SK-N-DZ (cell line): ENCODE results near the gene CEMIP.
A peak's percentile ranks its signal among the peaks of the same experiment; 100 is the strongest.

Experiments
- DNase-seq: peaks from one replicate; pipeline ENCODE4 v3.0.0-alpha.2; 2015; ENCODE audit warnings: low spot score

The CEMIP gene

DNA sequence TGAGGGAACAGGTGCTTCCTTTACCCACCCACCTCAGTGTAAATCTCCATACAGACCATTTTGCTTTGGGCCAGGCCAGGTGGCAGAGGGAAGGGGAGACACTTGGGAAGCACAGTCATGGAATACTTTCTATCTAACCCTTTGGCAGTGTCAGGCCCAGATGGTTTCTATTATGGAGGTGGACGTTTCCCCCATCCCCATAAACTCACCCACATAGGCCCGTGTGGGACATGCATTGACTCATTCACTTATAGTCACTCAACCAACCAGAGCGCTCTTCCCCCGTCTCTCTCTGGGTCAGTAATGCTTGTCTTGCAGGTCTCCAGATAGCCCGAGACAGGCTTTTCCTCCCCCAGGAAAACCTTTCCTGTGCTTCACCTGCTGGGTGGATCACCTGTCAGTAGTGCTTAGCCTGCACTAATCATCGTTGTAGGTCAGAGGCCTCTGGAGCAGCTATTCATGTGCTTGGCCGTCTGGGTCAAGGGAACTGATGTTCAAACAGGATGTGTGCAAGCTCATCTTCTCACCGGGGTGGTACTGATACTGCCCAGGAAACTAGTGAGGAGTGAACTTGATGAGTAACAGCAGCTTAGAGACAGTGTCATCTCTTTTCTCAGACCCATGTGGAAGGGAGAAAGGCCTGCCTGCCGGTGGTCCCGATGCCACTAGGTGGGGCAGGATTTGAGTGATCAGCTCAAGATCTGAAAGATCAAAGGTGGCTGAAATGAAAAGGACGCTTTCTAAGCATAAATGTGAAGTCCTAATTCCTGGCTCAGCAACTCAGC, 67.1 kb downstream of the CEMIP start:
- no peak for DNase-seq

- no peak for DNase-seq
Observed at GRCh38 chr15:80849308-80849707, 70.1 kb downstream of the CEMIP start.

DNA sequence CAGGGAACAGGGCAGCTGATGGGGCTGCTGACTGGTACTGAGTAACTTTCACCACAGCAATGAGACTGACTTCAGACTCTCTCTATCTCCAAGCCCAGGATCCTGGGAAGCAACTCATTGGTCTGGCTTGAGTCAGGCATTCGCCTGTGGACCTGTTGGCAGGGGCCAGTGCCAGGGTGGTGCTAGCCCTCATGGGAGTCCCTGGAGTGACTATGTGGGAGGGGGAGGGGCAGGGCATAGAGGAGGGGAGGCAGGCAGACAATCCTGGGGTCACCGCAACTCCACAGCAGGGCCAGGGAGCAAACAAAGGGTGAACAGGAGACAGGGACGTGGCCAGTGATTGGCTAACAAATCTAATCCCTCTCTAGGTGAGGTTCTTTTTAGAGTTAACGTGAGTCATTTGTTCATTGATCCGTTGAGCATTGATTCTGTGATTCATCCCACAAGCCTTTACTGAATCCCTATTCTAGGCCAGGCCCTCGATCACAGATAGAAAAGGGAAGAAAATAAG, 71.8 kb downstream of the CEMIP start:
- DNase-seq: no peak

DNA sequence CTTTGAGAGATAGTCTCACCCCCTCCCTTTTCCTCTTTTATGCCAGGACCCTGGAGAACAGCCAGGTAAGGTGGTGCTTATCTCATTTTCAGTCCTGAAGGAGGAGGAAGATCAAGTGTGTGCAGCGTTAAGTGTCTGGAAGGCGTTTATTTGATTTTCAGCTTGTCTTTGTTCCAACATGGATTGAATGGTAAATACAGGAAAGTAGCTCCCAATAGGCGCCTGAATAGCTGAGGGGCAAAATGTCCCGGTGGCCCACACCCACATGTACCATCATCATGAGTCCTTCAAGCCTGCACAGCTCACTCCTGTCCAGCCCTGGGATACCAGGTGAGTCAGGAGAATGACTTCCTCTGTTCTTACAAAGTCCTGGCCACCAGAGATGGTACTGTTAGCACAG, 73.5 kb downstream of the CEMIP start:
- no peak for DNase-seq

GRCh38 chr15:80854104-80854503, 74.9 kb downstream of the CEMIP start:
- no peak for DNase-seq

GRCh38 chr15:80855206-80855605, 76.0 kb downstream of the CEMIP start:
- DNase-seq: no peak

GRCh38 chr15:80856400-80856799, 77.2 kb downstream of the CEMIP start:
- peak; percentile 40 for DNase-seq

GRCh38 chr15:80856809-80857377, 77.7 kb downstream of the CEMIP start:
- no peak for DNase-seq

DNA sequence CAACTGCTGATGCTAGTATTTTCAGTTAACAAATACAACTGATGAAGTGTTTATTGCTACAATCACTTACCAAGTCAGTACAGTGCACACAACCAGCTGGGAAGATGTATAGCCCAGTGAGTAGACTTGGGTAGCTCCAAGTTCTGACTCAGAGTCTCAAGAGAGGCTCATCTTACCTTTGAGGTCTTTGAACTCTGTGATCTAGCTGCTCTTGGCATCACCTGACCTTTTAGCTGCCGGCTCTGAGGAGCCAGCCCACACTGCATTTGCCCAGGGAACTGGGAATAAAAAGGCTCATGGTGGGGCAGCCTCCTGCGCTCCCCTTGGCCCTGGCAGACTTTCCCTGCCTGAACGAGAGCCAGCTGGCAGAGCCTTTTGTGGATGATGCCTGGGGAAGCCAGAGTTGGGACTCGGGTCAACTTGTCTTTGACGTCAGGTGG, 82.6 kb downstream of the CEMIP start:
- DNase-seq: no peak

GRCh38 chr15:80864666-80865065, 85.5 kb downstream of the CEMIP start:
- no peak for DNase-seq

DNA sequence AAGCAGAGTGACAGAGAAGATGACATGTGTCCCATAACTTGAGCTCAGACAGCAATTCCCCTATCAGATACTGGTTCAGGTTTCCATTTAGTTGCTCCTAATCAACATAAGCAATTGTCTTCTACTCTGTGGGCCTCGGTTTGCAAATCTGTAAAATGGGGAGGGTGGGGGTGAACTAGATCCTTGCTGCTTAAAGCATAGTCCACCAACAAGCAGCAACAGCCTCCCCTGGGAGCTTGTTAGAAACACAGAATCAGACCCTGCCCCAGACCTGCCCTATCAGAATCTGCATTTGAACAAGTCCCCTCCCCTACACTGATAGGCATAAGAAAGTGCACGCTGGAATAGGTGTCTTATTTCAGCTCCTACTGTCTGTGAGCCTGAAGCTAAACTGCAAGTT, 87.8 kb downstream of the CEMIP start:
- DNase-seq: no peak

DNA sequence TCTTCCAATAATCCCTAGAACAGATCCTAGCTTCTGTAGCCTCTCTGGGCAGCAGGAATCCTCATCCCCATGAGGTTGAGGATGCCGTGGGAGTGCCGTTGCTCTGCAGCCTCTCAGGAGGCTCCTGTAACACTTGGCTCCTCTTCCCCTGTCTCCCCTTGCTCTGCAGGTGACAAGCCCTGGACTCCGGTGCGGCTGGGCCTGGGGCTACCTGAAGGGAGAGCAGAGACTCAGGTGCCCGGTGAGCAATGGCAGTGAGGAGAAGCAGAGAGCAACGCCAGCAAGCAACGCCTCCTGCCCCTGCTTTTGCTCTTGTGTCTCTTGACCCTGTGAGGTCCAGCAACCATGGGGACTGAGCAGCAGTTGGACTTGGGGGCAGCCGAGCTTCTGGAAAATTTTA, 91.2 kb downstream of the CEMIP start:
- no peak for DNase-seq

DNA sequence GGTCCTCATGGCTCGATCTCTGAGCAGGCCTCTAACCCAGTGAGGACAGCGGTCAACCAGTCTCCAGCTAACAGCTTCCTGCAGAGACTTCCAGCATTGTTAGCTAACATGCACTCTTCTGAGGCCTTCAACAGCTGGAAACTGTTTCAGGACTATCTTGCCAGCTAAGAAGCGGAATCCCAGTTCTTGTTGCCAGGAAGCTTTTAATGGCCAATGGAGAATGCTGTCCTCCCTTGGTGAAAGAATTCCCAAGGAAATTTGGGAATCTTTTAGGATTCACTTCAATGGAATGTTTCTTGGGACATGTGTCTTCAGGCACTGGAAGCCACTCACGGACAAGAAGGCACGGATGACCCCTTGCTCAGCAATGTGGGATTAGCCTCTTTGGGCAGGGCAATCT, 91.7 kb downstream of the CEMIP start:
- no peak for DNase-seq

- DNase-seq: no peak
Observed at GRCh38 chr15:80871858-80872257, 92.7 kb downstream of the CEMIP start.

DNA sequence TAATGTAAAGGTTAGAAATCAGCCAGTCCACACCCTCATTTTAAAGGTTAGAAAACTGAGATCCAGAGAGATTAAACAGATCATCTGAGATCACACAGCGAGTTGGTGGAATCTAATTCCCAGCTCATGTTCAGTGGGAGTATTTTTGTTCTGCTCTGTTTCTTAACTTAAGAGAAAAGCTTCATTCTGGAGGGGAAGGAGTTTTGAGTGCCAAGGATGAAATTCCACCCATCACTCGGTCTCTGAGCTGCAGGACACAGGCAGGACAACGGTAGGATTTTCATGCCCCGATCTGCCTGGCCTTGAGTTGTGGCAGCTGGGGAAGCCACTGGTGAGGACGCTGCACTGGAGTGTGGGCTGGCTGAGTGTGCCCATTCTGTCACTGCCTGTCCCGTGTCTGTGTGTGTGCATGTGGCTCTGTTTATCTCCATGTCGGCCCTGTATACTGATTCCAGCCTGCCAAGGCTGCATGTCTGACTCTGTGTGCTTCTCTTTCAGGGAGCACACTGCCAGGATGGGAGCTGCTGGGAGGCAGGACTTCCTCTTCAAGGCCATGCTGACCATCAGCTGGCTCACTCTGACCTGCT, 94.3 kb downstream of the CEMIP start:
- DNase-seq: no peak

- DNase-seq: no peak
Observed at GRCh38 chr15:80875568-80876347, 96.6 kb downstream of the CEMIP start.

DNA sequence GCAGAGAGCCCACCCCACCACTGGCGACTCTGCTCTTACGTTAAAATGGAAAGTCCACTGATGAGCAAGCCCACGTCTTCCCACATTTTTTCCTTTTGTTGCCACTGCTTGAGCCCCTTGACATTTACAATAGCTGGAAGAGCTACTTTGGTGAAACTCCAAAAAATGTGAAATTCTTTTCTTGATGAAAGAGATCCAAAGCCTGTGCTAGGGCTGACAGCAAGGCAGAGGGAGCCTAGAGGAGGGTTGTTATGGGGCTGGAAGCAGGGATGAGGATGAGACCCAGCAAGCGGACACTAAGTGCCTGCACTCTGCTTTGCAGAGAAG, 97.1 kb downstream of the CEMIP start:
- no peak for DNase-seq

DNA sequence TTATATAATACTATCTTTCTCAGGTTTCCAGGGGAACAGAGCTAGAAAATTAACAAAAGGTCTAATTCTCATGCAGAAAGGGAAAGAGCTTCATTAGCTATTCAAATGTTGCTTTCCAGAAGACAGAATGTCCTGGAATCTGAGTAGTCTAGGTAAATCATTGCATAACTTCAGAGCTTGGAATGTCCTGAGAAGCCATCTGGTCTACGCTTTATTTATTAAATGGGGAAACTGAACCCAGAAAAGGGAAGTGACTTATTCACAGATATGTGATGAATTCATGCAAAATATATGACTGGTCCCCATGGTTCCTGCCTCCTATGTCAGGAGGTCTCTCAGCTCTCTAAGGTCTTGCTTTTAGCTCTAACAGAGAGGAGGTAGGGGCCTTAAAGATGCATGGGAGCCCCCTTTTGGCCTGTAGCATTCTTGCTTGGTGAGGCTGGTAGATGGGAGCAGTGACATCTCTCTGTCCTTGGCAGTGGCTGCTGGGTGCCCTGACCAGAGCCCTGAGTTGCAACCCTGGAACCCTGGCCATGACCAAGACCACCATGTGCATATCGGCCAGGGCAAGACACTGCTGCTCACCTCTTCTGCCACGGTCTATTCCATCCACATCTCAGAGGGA, 99.2 kb downstream of the CEMIP start:
- no peak for DNase-seq

GRCh38 chr15:80878867-80879250, 99.7 kb downstream of the CEMIP start:
- no peak for DNase-seq

GRCh38 chr15:80880086-80880485, 100.9 kb downstream of the CEMIP start:
- no peak for DNase-seq

- no peak for DNase-seq
Observed at GRCh38 chr15:80883641-80884040, 104.5 kb downstream of the CEMIP start.
